Measurements from ENCODE around the gene ANKRD13A.

- TF ChIP-seq POLR2A (IDR thresholded peaks at IDR 0.05) (no peak), CTCF (IDR thresholded peaks at IDR 0.05) (no peak)
Measured at GRCh38 chr12:109961201-109961600, 38.0 kb upstream of the ANKRD13A start.
